CD4-positive, alpha-beta T cell treated with Interleukin-15 for 1 hour (primary cell): ENCODE results near the gene ARHGAP10.

Experiments used
- DNase-seq: peaks from one replicate; pipeline ENCODE4 v3.0.0-alpha.2; 2020

The ARHGAP10 gene

DNA sequence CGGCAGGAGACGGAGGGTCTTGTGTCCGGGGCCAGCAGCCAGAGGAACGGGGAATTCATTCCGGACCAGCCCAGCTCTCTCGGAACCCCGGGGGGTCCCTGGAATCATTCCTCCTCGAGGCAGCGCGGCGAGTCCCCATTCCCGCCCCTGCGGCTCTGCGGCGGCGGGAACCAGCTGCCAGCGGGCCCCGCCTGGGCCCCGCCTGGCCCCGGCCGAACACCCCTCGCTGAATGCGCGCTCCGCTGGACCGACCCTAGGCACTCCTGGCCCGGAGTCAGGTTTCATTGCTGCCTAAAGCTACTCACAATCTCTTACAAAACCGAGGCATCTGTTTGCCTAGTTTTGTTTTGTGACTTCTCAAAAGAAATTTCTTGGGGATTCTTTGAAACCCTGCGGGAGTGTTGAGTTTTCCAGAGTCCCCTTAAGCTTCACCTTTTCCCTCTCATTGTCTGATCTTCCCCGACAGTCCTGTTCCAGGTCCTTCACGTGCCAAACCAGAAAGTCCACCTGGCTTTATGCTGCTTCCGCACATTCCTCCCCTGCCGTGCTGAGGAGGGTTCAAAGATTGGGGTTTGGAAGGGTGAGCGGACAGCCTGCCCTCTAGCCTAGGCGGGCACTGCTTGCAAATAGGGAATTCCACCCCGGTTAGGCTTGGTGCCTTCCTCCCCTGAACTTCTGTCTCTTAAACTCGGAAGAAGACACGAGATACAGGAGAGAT lies 789 bp downstream of the ARHGAP10 start:
- DNase-seq = no peak

GRCh38 chr4:147733716-147734344 lies 1.9 kb downstream of the ARHGAP10 start:
- no peak for DNase-seq

- DNase-seq = no peak
Observed at GRCh38 chr4:147734496-147734895, 2.6 kb downstream of the ARHGAP10 start.

- DNase-seq = no peak
Observed at GRCh38 chr4:147735413-147736301, 3.8 kb downstream of the ARHGAP10 start.

DNA sequence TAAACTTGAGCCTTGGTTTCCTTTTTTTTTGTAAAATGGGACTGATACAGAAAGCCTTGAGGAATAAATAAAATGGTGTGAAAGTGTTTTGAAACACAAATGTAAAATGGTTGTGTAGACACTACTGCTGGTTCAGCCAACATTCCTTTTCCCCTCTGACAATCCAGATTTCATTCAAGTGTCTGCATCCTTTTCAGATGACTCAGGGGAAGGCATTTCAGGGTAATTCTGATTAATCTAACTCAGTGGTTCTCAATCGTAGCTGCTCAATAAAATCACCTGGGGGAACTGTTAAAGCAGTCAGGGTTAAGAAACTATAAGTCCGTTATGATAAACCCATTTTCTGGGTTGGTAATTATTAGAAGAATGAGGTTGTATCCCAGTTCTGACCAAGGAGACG lies 4.6 kb downstream of the ARHGAP10 start:
- DNase-seq = no peak

- DNase-seq = no peak
Observed at GRCh38 chr4:147737623-147738022, 5.7 kb downstream of the ARHGAP10 start.

- no peak for DNase-seq
Observed at GRCh38 chr4:147739239-147739823, 7.4 kb downstream of the ARHGAP10 start.

DNA sequence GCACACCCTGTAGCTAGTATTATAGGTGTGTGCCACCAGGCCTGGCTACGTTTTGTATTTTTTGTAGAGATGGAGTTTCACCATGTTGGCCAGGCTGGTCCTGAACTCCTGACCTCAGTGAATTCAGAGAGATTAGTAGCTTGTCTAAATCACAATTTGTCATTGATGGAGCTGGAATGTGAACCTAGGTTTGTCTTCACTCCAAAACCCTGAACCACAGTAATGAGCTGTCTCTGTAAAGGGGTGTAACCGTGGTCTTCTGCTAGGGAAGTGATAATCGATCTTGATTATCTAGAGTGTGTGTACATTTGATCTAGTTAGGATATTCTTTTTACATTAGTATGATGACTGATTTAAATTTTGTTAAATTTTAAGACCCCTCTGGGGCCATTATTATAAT lies 8.3 kb downstream of the ARHGAP10 start:
- no peak for DNase-seq

DNA sequence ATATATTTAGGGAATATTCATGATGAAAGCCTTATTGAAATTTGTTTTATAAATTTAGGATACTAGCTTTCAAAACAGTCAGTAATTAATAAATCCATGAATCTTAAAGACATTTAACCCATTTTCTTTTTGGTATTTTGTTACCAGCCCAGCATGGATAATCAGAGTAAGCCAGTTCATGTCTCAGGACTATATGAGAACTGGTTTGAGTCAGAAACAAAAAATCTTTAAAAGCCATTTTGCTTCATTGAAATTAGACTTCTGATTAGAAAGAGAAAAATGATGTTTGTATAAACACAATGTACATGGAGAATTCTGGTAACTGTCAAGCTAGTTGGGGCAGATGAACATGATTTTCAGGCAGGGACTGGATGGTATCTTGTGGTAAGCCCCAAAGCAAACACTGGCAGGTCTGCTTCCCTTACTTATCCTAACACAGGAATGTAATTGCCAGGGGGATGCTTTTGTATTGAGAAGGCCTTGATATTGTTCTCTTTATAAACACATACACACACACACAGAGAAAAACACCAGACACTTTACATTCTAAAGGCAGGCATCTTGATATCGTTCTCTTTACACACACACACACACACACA lies 9.4 kb downstream of the ARHGAP10 start:
- DNase-seq = no peak

DNA sequence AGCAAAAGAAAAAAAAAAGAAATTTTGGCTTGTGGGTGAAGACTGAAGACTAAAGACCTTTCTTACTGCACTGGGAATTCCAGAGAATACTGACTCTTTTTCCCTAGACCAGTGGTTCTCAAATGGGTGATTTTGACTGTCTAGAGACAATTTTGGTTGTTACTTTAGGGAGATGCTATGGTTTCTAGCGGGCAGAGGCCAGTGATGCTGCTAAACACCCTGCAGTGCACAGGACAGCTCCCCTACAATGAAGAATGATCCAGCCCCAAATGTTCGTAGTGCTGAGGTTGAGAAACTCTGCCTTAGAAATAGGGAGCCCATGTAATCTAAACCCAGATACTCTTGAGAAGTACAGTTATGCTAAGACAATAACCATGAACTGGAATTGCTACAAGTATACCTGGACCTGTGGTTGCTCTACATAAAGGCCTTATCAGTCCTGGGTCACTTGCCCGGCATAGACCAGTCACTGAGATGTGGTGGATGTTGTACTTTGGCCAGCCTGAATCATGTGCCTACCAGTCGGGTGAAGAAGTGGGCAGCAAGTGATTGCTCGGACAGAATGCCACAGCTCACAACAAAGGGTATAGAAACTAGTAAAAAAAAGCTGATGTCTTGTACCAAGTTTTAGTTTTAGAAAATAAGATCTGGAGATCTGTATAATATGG lies 16.0 kb downstream of the ARHGAP10 start:
- no peak for DNase-seq

GRCh38 chr4:147749811-147750321 lies 18.0 kb downstream of the ARHGAP10 start:
- no peak for DNase-seq

GRCh38 chr4:147753047-147753446 lies 21.2 kb downstream of the ARHGAP10 start:
- DNase-seq = no peak

DNA sequence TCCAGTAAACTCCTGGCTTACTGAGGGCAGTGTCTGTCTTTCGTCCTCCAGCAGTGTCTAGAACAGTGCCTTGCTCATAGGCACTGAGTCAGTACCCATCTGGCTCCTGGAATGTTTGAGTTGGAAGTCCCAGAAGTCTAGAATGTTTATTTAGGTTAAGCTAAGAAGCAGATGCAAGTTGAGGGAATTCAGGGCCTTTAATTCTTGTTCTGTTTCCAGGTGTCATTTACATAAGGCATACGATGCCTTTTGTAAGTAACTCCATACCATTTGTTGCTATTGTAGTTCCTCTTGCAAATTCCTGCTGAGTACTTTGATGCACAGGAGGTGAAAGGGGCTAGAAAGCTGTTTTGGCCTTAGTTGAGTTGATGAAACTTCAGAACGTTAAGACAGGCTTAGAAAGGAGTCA lies 22.2 kb downstream of the ARHGAP10 start:
- no peak for DNase-seq

- no peak for DNase-seq
Observed at GRCh38 chr4:147755561-147756295, 23.8 kb downstream of the ARHGAP10 start.

DNA sequence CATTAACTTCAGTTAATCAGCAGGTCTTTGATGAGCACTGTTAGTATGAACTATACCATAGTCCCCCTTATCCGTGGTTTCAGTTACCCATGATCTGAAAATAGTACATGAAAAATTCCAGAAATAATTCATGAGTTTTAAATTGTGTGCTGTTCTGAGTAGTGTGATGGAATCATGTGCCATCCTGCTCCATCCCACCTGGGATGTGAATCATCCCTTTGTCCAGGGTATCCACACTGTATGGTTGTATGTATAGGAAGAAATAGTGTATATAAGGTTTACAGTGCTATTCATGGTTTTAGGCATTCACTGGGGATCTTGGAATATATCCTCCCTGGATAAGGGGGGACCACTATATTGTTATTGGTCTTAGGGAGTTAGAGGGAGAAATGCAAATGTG lies 24.5 kb downstream of the ARHGAP10 start:
- DNase-seq = no peak

- DNase-seq = no peak
Observed at GRCh38 chr4:147760176-147760575, 28.3 kb downstream of the ARHGAP10 start.

DNA sequence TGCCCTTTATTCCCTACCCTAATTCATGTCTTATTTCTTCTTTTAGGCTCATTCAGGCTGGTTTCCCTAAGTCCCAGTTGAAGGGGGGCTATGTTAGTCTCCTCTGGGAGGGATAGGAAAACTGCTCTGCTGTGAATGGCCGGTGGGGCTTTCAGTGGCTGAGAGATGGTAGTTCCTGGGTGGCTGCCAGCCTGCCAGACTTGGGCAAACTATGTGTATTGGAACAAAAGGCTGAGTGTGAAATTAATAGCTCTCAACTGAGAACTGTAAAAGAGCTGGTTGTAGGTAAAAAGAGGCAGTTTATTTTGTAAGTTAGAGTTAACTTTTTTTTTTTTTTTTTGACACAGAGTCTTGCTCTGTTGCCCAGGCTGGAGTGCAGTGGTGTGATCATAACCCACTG lies 28.8 kb downstream of the ARHGAP10 start:
- no peak for DNase-seq

DNA sequence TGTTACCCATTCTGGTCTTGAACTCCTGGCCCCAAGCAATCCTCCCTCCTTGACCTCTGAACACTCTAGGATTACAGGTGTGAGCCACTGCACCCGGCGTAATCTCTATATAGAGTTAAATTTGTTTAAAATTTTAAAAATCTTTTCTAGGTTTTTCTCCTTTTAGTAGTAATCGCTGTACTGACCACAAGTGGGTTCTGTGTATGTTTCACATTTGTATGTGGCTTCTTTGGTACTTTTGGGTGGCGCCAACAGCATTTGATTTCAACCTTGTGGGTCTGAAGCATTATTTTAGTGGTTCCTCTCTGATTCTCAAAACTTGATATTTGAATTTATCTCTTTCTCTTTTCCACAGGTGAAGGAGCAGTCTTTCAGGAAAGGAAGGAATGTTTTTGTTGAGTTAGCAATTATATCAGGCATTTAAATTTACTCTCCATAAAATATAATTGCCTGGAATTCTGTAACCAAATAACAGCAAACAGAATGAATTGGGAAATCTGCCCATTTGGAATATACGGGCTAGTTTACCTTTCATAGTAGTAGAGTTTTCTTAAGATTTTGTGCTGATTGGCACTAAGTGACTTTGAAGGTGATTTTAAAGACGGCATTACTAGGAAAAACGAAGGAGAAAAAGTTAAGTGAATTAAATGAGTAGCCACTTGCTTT lies 29.5 kb downstream of the ARHGAP10 start:
- DNase-seq = no peak

- DNase-seq = no peak
Observed at GRCh38 chr4:147764337-147764736, 32.4 kb downstream of the ARHGAP10 start.

DNA sequence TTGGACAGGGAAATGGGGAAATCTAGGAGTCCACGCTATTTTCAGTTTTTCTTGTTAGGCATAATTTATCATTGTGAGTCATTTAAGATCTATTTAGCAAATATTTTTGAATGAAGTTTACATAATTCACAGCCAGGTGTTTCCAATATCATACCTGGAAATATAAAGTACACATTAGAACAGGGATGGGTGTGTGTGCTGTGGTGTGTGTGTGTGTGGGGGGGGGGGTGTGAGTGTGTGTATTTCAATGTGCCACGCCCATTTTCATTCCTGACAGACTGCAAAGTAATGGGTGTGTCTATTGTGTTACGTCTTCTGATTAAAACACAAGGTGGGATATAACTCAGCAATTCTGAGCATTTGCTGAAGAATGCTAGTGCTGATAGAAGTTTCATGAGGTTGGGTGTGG lies 33.2 kb downstream of the ARHGAP10 start:
- no peak for DNase-seq

DNA sequence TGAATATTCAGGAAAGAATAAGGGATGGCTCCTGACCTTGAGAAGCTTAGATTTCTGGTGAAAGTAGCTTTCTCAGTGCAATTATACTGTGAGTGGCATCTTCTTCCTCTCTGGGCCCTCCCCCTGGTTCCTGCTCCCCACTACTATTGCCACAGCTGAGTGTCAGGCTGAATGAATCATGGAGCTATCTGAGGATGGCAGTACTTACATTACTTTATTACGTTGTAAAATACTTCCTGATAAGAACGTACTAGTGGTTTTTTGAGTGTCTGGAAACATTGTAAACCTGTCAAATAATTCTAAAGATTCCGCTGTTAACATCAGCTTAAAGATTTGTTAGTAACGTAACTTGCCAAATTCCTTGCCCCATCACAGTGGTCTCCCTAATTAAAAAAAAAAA lies 36.2 kb downstream of the ARHGAP10 start:
- peak; percentile 48 for DNase-seq
